Liver (tissue), 3 donors: Measurements from ENCODE around the gene WSCD2.

Source experiments
- ATF3 ChIP-seq: IDR thresholded peaks from 2 replicates; pipeline ENCODE4 v1.6.1; 2016; ENCODE audit warnings: antibody characterized with exemption
- CTCF ChIP-seq: fragments of 150-350 bp; IDR thresholded peaks from 2 replicates; pipeline ENCODE4 v1.5.1; 2017; ENCODE audit warnings: improper control_type of control experiment, low read depth, low read length; ENCODE audit not compliant: missing input control
- EGR1 ChIP-seq, 2 donors: IDR thresholded peaks; 2 replicates each; pipeline ENCODE4 v1.6.1; 2016 to 2018; ENCODE audit warnings: antibody characterized with exemption in 2 of 2, low read depth in 2 of 2
- FOXA1 ChIP-seq: IDR thresholded peaks from 2 replicates; pipeline ENCODE4 v1.6.1; 2016; ENCODE audit warnings: antibody characterized with exemption
- REST ChIP-seq: IDR thresholded peaks from 2 replicates; pipeline ENCODE4 v1.6.1; 2016; ENCODE audit warnings: antibody characterized with exemption, mild to moderate bottlenecking
- RXRA ChIP-seq, 2 donors: IDR thresholded peaks; 2 replicates each; pipeline ENCODE4 v1.6.1; 2017 to 2018; ENCODE audit warnings: antibody characterized with exemption in 2 of 2, mild to moderate bottlenecking in 1 of 2
- donor health status: healthy.
- donor health status: healthy.

- no peak for TF ChIP-seq CTCF
- no peak for TF ChIP-seq FOXA1
- TF ChIP-seq ATF3 = no peak
- TF ChIP-seq EGR1 (IDR thresholded peaks at IDR 0.05; ENCODE audit: low read depth in 2 of 2) = no peak
- TF ChIP-seq REST = no peak
- no peak for TF ChIP-seq RXRA (IDR thresholded peaks at IDR 0.05)
These were observed 86.4 kb downstream of the WSCD2 start for GRCh38 chr12:108215458-108215857.
